Keratinocyte (primary cell): ENCODE results near the gene PDIA6. TPM values are rescaled to one million over a fixed set of nuclear protein-coding genes. Genes with fewer than 3 reads are reported as not detected.

ENCODE experiments used
- DNase-seq: peaks from one replicate; pipeline ENCODE4 v3.0.0-alpha.2; 2011; ENCODE audit warnings: low read depth, missing footprints, low spot score
- FAIRE-seq: peaks from 2 replicates; lab custom pipeline; 2011; peaks lifted over from hg19 to GRCh38; lab: Jason Lieb, UNC
- H2AFZ ChIP-seq: 2 replicates; pipeline ENCODE4 v1.6.0; 2012; ENCODE audit warnings: low read length, control low read depth, inconsistent platforms; ENCODE audit not compliant: control insufficient read depth
- H3K27ac ChIP-seq: 2 replicates; pipeline ENCODE4 v1.5.1; 2011; ENCODE audit warnings: low read length; ENCODE audit not compliant: control insufficient read depth, insufficient read depth
- H3K27me3 ChIP-seq: 3 replicates; pipeline ENCODE4 v1.6.0; 2011; ENCODE audit warnings: low read length; ENCODE audit not compliant: control insufficient read depth, insufficient read depth; ENCODE audit errors: extremely low read depth
- H3K36me3 ChIP-seq, 2 experiments: 2 replicates in 1 of 2; 3 replicates in 1 of 2; pipeline ENCODE4 v1.5.1; 2011; ENCODE audit warnings: low read length in 2 of 2, mild to moderate bottlenecking in 1 of 2; ENCODE audit not compliant: control insufficient read depth in 2 of 2, insufficient read depth in 2 of 2; ENCODE audit errors: extremely low read depth in 1 of 2
- H3K4me1 ChIP-seq: 3 replicates; pipeline ENCODE4 v1.5.1; 2011; ENCODE audit warnings: low read length; ENCODE audit not compliant: control insufficient read depth, insufficient read depth; ENCODE audit errors: extremely low read depth
- H3K4me2 ChIP-seq: 3 replicates; pipeline ENCODE4 v1.6.0; 2011; ENCODE audit warnings: low read depth, low read length; ENCODE audit not compliant: control insufficient read depth, insufficient read depth; ENCODE audit errors: extremely low read depth
- H3K4me3 ChIP-seq, 3 experiments: fragments of 200-600 bp in 1 of 3; sonication (generic) in 1 of 3; 2 replicates in 2 of 3; 3 replicates in 1 of 3; pipeline ENCODE4 v1.5.1; 2011 to 2016; ENCODE audit warnings: low read length in 3 of 3, mild to moderate bottlenecking in 3 of 3, control low read depth in 2 of 3, inconsistent platforms in 1 of 3, low read depth in 1 of 3, mixed read lengths in 1 of 3, mixed run types in 1 of 3, moderate library complexity in 1 of 3; ENCODE audit not compliant: control insufficient read depth in 2 of 3, insufficient read depth in 2 of 3; ENCODE audit errors: extremely low read depth in 1 of 3
- H3K79me2 ChIP-seq: 2 replicates; pipeline ENCODE4 v1.6.0; 2012; ENCODE audit warnings: low read length; ENCODE audit not compliant: control insufficient read depth, insufficient read depth
- H3K9ac ChIP-seq: 3 replicates; pipeline ENCODE4 v1.6.0; 2011; ENCODE audit warnings: low read length; ENCODE audit not compliant: control insufficient read depth, insufficient read depth; ENCODE audit errors: extremely low read depth
- H3K9me1 ChIP-seq: 3 replicates; pipeline ENCODE4 v1.6.0; 2011; ENCODE audit warnings: low read length; ENCODE audit not compliant: control insufficient read depth, insufficient read depth; ENCODE audit errors: extremely low read depth
- H3K9me3 ChIP-seq: 2 replicates; pipeline ENCODE4 v1.5.1; 2012; ENCODE audit warnings: low read depth, low read length; ENCODE audit not compliant: control insufficient read depth
- H4K20me1 ChIP-seq: 3 replicates; pipeline ENCODE4 v1.6.0; 2011; ENCODE audit warnings: low read length; ENCODE audit not compliant: control insufficient read depth, insufficient read depth; ENCODE audit errors: extremely low read depth
- EZH2 ChIP-seq: IDR thresholded peaks from one replicate; pipeline ENCODE4 v1.6.1; 2012; ENCODE audit warnings: inconsistent platforms, mild to moderate bottlenecking, low read length, moderate library complexity
- dilution Hi-C: fragments of 300-500 bp; cut with MboI; formaldehyde crosslinking; loops from one replicate; pipeline ENCODE4 v1.7.0; 2020; ENCODE audit warnings: low sequenced_read_pairs; ENCODE audit not compliant: extremely low pct_ligation_motif_present
- polyA plus RNA-seq, 5 experiments: library from polyadenylated mRNA; depleted of rRNA in 3 of 5; stranded (reverse) in 3 of 5; stranded (forward) in 1 of 5; unstranded in 1 of 5; fragments of >200 nt; gene quantifications; 1 replicate in 1 of 5; 2 replicates in 3 of 5; 3 replicates in 1 of 5; pipeline versions ENCODE4 v1.2.1 to v1.2.3, GENCODE V29; 2011 to 2012; ENCODE audit warnings: missing spikeins in 2 of 5, low read depth in 1 of 5, low replicate concordance in 1 of 5
- TF ChIP-seq, protein P1 (sequence below), 3 experiments: IDR thresholded peaks in 1 of 3; conservative IDR thresholded peaks in 1 of 3; optimal IDR thresholded peaks in 1 of 3; 2 replicates in 2 of 3; 3 replicates in 1 of 3; pipeline versions ENCODE3 to v1.5.1; 2011; ENCODE audit warnings: low read length in 3 of 3, mild to moderate bottlenecking in 3 of 3, moderate library complexity in 2 of 3, control low read depth in 1 of 3, inconsistent platforms in 1 of 3; ENCODE audit not compliant: insufficient read depth in 2 of 3; ENCODE audit errors: extremely low read depth in 1 of 3

PDIA6 gene
- polyA plus RNA-seq, 1 donor (not counting 4 experiments of a cell fraction or from before 2014, with no cell fraction given) = 310 TPM

DNA sequence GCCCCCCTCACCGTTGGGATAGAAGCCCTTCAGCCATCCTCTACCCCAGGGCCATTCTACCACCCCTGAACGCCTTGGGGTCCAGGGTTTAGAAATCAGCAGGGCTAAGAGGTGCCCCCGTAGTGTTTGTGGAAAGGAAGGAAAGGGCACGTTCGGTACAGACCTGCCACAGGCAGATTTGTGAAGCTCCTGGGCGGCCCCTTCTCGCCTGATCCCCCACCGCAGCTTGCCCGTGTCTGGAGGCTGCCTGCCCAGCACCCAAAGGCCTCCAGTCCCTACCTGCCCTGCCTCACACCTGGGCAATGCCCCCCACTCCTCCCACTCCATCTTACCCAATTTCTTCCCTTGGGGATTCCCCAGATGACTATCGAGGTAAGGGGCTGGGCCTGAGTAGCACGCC is 69.9 kb downstream of the PDIA6 start:
- no peak overlapping the region for H2AFZ ChIP-seq
- no peaks in the 10 kb centered on the region for H3K9me1 ChIP-seq
- H3K9ac ChIP-seq = no peak overlapping the region
- no peak overlapping the region for H3K4me2 ChIP-seq
- no peaks in the 10 kb centered on the region for H4K20me1 ChIP-seq
- no peaks in the 10 kb centered on the region for H3K36me3 ChIP-seq
- DNase-seq (no peak), FAIRE-seq (no peak)
- no peaks in the 10 kb centered on the region for H3K4me1 ChIP-seq
- no peaks in the 10 kb centered on the region for H3K9me3 ChIP-seq
- TF ChIP-seq EZH2 = no peak
- TF ChIP-seq, protein P1, sequence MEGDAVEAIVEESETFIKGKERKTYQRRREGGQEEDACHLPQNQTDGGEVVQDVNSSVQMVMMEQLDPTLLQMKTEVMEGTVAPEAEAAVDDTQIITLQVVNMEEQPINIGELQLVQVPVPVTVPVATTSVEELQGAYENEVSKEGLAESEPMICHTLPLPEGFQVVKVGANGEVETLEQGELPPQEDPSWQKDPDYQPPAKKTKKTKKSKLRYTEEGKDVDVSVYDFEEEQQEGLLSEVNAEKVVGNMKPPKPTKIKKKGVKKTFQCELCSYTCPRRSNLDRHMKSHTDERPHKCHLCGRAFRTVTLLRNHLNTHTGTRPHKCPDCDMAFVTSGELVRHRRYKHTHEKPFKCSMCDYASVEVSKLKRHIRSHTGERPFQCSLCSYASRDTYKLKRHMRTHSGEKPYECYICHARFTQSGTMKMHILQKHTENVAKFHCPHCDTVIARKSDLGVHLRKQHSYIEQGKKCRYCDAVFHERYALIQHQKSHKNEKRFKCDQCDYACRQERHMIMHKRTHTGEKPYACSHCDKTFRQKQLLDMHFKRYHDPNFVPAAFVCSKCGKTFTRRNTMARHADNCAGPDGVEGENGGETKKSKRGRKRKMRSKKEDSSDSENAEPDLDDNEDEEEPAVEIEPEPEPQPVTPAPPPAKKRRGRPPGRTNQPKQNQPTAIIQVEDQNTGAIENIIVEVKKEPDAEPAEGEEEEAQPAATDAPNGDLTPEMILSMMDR (optimal IDR thresholded peaks at IDR 0.05 in 1 of 3, IDR thresholded peaks at IDR 0.05 in 1 of 3, conservative IDR thresholded peaks at IDR 0.05 in 1 of 3; ENCODE audit: extremely low read depth in 1 of 3, insufficient read depth in 2 of 3, low read length in 3 of 3) = no peak
- no peak overlapping the region for H3K27ac ChIP-seq
- H3K79me2 ChIP-seq = no peaks in the 10 kb centered on the region
- H3K27me3 ChIP-seq = no peaks in the 10 kb centered on the region
- dilution Hi-C loops = no loop called here
- no peak overlapping the region for H3K4me3 ChIP-seq

DNA sequence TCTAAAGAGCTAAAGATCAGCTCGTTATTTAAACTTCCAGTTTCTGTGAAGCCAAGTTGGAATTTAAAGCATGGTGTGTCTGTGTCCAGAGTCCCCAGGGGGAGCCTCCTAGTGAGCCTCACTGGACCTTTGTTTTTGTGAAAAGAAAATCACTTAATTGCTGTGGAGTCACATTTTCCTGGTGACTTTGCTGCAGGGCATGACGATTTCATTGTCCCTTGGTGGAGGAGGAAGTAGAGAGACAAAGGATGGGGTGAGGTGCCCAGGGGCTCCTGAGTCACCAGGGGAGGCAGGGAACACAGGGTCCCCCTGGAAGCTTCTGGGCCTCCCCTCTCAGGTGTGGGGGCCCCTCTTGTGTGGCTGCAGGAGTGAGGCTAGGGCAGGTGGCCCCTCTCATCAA is 71.4 kb downstream of the PDIA6 start:
- Histone ChIP-seq H3K27me3 (no peaks in the 10 kb centered on the region), H3K9me1 (no peaks in the 10 kb centered on the region), H2AFZ (no peak overlapping the region), H3K9ac (no peak overlapping the region), H3K4me2 (no peak overlapping the region), H3K27ac (no peak overlapping the region), H3K79me2 (no peaks in the 10 kb centered on the region), H4K20me1 (no peaks in the 10 kb centered on the region), H3K4me1 (no peaks in the 10 kb centered on the region), H3K4me3 (no peak overlapping the region), H3K36me3 (no peaks in the 10 kb centered on the region), H3K9me3 (no peaks in the 10 kb centered on the region)
- DNase-seq (no peak), FAIRE-seq (no peak)
- TF ChIP-seq, protein P1 (optimal IDR thresholded peaks at IDR 0.05 in 1 of 3, IDR thresholded peaks at IDR 0.05 in 1 of 3, conservative IDR thresholded peaks at IDR 0.05 in 1 of 3; ENCODE audit: extremely low read depth in 1 of 3, insufficient read depth in 2 of 3, low read length in 3 of 3) = no peak
- TF ChIP-seq EZH2 = no peak
- dilution Hi-C loops = no loop called here
